OCI-LY3 (cell line): ENCODE data around the gene CHKB.

Experiments used
- H2AFZ ChIP-seq: fragments of 200-600, 300-600 bp; shearing (Covaris generic); 2 replicates; pipeline ENCODE4 v1.6.0; 2014; ENCODE audit warnings: antibody characterized with exemption, low read depth, low read length
- H3K27ac ChIP-seq: fragments of 200-600, 300-600 bp; sonication (generic); 2 replicates; pipeline ENCODE4 v1.5.1; 2014; ENCODE audit warnings: mild to moderate bottlenecking, low read length, moderate library complexity, mixed read lengths
- H3K27me3 ChIP-seq: fragments of 200-600, 300-600 bp; sonication (generic); 2 replicates; pipeline ENCODE4 v1.6.1; 2014; ENCODE audit warnings: low read depth, low read length, mixed read lengths
- H3K36me3 ChIP-seq: fragments of 200-600, 300-600 bp; sonication (generic); replicated peaks from 2 replicates; pipeline ENCODE3; 2014; ENCODE audit warnings: low read depth, low read length, mixed read lengths
- H3K4me1 ChIP-seq: fragments of 300-600, 200-600 bp; sonication (generic); 2 replicates; pipeline ENCODE4 v1.6.1; 2014; ENCODE audit warnings: low read length, mixed read lengths
- H3K4me2 ChIP-seq: fragments of 200-600, 300-600 bp; sonication (generic); 2 replicates; pipeline ENCODE4 v1.6.1; 2014; ENCODE audit warnings: low read length, mixed read lengths
- H3K4me3 ChIP-seq: fragments of 300-600, 200-600 bp; sonication (generic); 2 replicates; pipeline ENCODE4 v1.5.1; 2014; ENCODE audit warnings: antibody characterized with exemption, mild to moderate bottlenecking, low read length, moderate library complexity
- H3K79me2 ChIP-seq: fragments of 300-600, 200-600 bp; shearing (Covaris generic); 2 replicates; pipeline ENCODE4 v1.6.1; 2014; ENCODE audit warnings: mild to moderate bottlenecking, low read length, mixed read lengths
- H3K9ac ChIP-seq: fragments of 300-600, 200-600 bp; shearing (Covaris generic); 2 replicates; pipeline ENCODE4 v1.6.0; 2014; ENCODE audit warnings: mild to moderate bottlenecking, low read length, moderate library complexity
- H3K9me3 ChIP-seq: fragments of 200-600, 300-600 bp; shearing (Covaris generic); 2 replicates; pipeline ENCODE4 v1.6.1; 2014; ENCODE audit warnings: low read length, mixed read lengths; ENCODE audit not compliant: insufficient read depth
- H4K20me1 ChIP-seq: fragments of 200-600, 300-600 bp; sonication (generic); 2 replicates; pipeline ENCODE4 v1.6.1; 2016; ENCODE audit warnings: low read length, mixed read lengths; ENCODE audit not compliant: insufficient read depth
- EZH2phosphoT487 ChIP-seq: fragments of 200-600 bp; shearing (Covaris generic); IDR thresholded peaks from 2 replicates; pipeline ENCODE4 v1.6.1; 2018; ENCODE audit warnings: antibody characterized with exemption, mixed run types, low read depth
- TF ChIP-seq, protein P1 (sequence below): fragments of 200-600, 300-600 bp; sonication (generic); IDR thresholded peaks from 2 replicates; pipeline ENCODE4 v1.5.1; 2014; ENCODE audit warnings: antibody characterized with exemption, low read length, low read depth

Gene CHKB

DNA sequence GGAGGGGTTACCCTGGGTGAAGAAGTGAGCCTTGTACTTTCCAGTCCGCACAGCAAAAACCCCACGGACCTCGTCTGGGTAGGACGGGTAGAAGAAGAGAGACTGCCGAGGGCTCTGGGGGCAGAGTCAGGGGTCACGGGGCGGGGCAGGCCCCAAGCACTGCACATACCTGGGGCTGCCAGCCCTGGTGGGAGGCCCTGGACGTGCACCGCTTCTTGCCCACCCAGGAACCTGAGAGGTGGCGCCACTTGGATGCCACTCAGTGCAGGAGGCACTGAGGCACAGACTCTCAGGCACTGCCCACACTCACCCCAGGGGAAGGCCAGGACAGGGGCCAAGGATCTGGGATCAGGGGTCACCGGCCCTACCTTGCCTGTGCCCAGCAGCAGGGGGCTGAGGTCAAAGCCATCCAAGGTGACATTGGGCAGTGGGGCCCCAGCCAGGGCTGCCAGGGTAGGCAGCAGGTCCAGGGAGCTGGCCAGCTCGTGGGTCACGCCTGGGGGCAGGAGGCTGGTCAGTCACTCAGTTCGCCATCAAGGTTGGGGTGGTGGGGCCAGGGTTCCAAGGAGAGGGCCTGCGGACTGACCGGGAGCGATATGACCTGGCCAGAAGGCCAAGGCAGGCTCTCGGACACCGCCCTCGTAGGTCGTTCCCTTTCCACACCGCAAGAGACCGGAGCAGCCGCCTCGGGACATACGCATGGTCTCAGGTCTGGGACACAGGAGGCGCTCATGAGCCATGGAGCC lies 43.1 kb upstream of the CHKB start:
- no peak overlapping the region for H3K9ac ChIP-seq
- H3K4me2 ChIP-seq, result no peak overlapping the region
- H3K79me2 ChIP-seq, result no peaks in the 10 kb centered on the region
- no peaks in the 10 kb centered on the region for H3K27me3 ChIP-seq
- H3K27ac ChIP-seq, result no peak overlapping the region
- H2AFZ ChIP-seq, result no peak overlapping the region
- H3K4me1 ChIP-seq, result peaks cover 23% of the 10 kb centered on the region
- no peak for TF ChIP-seq EZH2phosphoT487
- TF ChIP-seq, protein P1, sequence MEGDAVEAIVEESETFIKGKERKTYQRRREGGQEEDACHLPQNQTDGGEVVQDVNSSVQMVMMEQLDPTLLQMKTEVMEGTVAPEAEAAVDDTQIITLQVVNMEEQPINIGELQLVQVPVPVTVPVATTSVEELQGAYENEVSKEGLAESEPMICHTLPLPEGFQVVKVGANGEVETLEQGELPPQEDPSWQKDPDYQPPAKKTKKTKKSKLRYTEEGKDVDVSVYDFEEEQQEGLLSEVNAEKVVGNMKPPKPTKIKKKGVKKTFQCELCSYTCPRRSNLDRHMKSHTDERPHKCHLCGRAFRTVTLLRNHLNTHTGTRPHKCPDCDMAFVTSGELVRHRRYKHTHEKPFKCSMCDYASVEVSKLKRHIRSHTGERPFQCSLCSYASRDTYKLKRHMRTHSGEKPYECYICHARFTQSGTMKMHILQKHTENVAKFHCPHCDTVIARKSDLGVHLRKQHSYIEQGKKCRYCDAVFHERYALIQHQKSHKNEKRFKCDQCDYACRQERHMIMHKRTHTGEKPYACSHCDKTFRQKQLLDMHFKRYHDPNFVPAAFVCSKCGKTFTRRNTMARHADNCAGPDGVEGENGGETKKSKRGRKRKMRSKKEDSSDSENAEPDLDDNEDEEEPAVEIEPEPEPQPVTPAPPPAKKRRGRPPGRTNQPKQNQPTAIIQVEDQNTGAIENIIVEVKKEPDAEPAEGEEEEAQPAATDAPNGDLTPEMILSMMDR, result no peak
- H4K20me1 ChIP-seq, result no peaks in the 10 kb centered on the region
- H3K4me3 ChIP-seq, result no peak overlapping the region
- no peaks in the 10 kb centered on the region for H3K36me3 ChIP-seq
- no peaks in the 10 kb centered on the region for H3K9me3 ChIP-seq

DNA sequence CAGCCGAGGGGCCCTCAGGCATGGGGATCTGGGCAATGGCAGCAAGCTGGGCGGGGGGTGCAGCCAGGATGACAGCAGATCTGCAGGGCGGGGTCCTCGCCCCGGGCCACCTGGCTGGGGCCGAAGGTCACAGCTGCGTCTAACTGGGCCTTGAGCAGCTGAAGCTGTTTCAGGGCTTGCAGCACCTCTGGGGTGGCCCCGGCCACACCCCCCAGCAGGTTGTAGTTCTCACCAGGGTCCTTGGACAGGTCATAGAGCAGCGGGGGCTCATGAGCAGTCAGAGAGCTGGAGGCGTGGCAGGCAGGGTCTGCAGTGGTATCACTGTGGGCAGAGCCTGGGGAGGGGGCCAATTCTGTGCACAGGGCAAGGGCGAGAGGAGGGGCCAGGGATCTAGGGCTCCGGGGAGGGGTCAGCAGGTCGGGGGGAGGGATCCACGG lies 42.5 kb upstream of the CHKB start:
- TF ChIP-seq EZH2phosphoT487, result no peak
- TF ChIP-seq, protein P1, result no peak
- Histone ChIP-seq H2AFZ (no peak overlapping the region), H3K36me3 (no peaks in the 10 kb centered on the region), H3K9me3 (no peaks in the 10 kb centered on the region), H3K4me2 (no peak overlapping the region), H4K20me1 (no peaks in the 10 kb centered on the region), H3K4me3 (no peak overlapping the region), H3K9ac (no peak overlapping the region), H3K27ac (no peak overlapping the region), H3K4me1 (peaks cover 23% of the 10 kb centered on the region), H3K79me2 (no peaks in the 10 kb centered on the region), H3K27me3 (no peaks in the 10 kb centered on the region)

DNA sequence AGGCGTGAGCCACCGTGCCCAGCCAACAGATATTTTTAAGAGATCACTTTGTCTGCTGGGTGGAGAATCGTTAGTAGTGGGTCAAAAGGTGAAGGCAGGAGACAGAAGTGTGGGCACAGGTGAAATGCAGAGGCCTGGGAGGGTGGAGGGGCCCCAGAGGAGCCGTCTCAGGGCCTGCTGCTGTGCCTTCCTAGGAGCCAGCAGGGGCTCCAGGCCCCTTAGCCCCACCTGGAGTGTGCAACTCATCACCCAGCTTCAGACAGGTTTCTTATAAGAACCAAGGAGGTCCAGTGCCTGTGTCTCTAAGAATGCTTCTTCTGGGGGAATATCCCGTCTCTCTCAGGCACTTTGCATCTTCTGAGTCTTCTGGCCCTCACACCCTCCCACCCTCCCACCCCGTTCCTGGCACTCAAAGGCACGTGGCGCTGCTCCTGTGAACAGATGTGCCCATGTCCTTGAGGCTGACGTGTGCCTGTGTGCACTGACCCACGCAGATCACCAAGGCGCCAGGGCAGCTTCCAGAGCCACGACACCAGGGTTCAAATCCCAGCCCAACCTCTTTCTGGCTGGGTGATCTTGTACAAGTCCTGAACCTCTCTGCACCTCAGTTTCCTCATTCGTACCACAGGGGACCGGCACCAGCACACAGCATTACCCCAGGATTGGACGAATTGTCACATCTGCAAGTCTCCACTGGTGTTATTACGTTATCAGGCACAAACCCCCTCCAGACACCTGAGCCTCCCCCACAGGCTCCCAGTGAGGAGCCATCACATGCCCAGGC lies 41.9 kb upstream of the CHKB start:
- H3K79me2 ChIP-seq, result no peaks in the 10 kb centered on the region
- no peak overlapping the region for H3K9ac ChIP-seq
- no peaks in the 10 kb centered on the region for H3K9me3 ChIP-seq
- H3K27ac ChIP-seq, result no peak overlapping the region
- no peaks in the 10 kb centered on the region for H4K20me1 ChIP-seq
- H3K4me2 ChIP-seq, result no peak overlapping the region
- peaks cover 28% of the 10 kb centered on the region for H3K4me1 ChIP-seq
- no peak for TF ChIP-seq EZH2phosphoT487
- TF ChIP-seq, protein P1, result no peak
- H3K4me3 ChIP-seq, result no peak overlapping the region
- no peak overlapping the region for H2AFZ ChIP-seq
- H3K27me3 ChIP-seq, result no peaks in the 10 kb centered on the region
- no peaks in the 10 kb centered on the region for H3K36me3 ChIP-seq

DNA sequence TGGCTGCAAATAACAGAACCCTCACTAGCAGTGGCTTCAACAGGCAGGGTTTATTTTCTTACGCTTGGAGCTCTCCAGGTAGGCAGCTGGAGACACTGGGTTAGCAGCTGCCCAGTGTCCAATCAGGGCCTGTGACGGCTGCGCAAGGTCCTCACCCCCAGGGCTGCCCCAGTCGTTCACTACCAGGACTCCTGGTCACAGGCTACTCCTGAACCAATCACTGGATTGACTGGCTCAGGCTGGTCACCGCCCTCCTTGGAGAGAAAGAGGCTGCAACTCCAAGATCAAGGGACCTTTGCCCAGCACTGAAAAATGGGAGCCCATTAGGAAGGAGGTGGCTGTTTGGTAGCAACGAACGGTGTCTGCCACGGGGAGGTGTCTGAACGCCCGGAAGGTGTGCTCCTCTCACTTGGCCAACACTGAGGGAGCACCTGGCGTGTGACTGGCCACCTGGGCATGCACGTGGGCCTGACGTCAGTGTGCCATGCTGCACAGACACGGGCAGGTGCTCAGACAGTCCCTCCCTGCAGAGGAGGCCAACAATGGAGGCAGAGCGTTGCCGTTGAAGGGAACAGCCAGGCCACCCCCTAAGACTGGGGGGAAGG lies 40.2 kb upstream of the CHKB start:
- Histone ChIP-seq H3K9me3 (no peaks in the 10 kb centered on the region), H3K27ac (peak overlapping the region; percentile 92), H4K20me1 (no peaks in the 10 kb centered on the region), H2AFZ (no peak overlapping the region), H3K27me3 (no peaks in the 10 kb centered on the region), H3K36me3 (no peaks in the 10 kb centered on the region), H3K4me3 (peak overlapping the region; percentile 78), H3K79me2 (no peaks in the 10 kb centered on the region), H3K4me2 (peak overlapping the region; percentile 100), H3K9ac (peak overlapping the region; percentile 88; the same call in 1 of the 2 replicates), H3K4me1 (peaks cover 23% of the 10 kb centered on the region)
- TF ChIP-seq, protein P1, result no peak
